Glomerular visceral epithelial cell (primary cell): Measurements from ENCODE around the gene ST6GAL1.

Experiments
- DNase-seq: peaks from one replicate; pipeline ENCODE4 v3.0.0-alpha.2; 2016; ENCODE audit errors: extremely low spot score

ST6GAL1 gene

GRCh38 chr3:187112934-187113793, 182.8 kb downstream of the ST6GAL1 start:
- peak; percentile 7 for DNase-seq

GRCh38 chr3:187114511-187114910, 184.2 kb downstream of the ST6GAL1 start:
- no peak for DNase-seq

DNA sequence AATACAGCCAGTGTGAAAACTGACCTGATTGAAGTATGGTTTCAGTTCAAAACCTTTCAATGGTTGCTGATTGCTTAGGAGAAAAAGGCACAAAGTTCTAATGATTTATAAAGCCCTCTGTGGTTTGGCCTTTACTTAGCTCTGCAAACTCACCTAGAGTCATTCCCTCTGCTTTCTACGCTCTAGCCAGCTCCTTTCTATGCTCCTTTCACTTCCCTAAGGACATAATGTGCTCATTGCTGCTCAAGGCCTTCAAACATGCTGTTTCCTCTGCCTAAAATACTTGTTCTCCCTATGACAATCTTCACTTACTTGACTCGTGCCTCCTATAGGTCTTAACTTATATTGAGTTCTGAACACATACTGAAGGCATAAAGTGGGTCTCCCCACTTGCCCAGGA, 190.0 kb downstream of the ST6GAL1 start:
- DNase-seq = no peak

DNA sequence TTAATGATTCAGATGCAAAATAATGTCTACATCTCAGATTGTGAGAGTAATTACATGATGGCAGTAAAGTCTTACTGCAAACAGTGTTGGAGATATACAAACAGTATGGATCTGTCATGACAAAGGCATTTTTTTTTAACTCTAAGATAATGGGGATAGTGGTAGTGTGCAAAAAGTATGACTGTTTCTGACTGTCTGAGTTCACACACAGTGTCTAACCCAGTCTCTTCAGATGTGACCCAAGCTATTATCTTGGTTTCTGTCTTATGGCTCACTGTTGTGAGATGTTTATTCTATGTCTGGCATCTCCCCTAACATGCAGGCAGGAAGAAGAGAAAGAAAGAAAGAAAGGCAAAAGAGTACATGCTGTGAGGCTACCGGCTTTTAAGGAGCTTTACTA, 191.9 kb downstream of the ST6GAL1 start:
- no peak for DNase-seq

DNA sequence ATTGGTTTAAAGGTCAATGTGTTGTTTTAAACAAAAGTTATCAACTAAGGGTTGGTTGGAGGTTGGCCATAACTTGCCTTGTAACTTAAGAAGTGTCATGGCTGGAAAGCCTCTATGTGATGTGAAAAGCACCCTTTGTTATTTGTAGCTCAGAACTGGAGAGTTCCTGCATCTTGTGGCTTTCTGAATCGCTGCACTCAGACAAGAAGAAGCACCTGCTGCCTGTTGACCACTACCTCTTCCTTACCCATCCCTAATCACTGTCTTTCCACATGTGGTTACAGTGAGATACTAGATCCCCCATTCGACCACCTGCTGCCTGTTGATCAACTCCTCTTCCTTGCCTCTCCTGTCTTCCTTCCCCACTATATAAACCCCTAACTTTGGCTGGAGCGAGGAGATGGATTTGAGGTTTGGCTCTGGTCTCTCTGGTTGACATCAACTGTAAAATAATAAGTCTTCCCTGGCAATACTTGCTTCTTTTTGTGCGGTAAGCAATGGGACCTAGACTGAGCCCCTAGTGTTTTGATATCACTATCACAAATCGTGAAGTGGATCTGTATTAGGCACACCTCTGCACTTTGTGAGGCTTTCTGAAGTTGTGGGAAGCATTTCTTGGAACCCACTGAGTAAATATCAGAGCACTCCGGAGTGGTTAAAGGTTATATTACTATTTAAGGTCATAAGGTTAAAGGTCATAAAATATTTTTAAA, 195.1 kb downstream of the ST6GAL1 start:
- no peak for DNase-seq
